GM21367 (cell line): ENCODE data around the gene CELSR2.

Experiments
- ATAC-seq: cut with Tn5 transposase; IDR thresholded peaks from one replicate; pipeline ENCODE4 v1.9.1; 2021; ENCODE audit not compliant: unreplicated experiment

Gene CELSR2

GRCh38 chr1:109251277-109252166, 2.2 kb downstream of the CELSR2 start:
- no peak for ATAC-seq

- ATAC-seq: no peak
These were observed 3.0 kb downstream of the CELSR2 start for GRCh38 chr1:109252167-109252892.

- ATAC-seq: no peak
These were observed 3.8 kb downstream of the CELSR2 start for GRCh38 chr1:109252893-109253802.

- ATAC-seq: no peak
These were observed 4.7 kb downstream of the CELSR2 start for GRCh38 chr1:109253803-109254620.

- no peak for ATAC-seq
These were observed 5.3 kb downstream of the CELSR2 start for GRCh38 chr1:109254621-109255096.

- no peak for ATAC-seq
These were observed 5.8 kb downstream of the CELSR2 start for GRCh38 chr1:109255097-109255651.

GRCh38 chr1:109255678-109256077, 6.3 kb downstream of the CELSR2 start:
- no peak for ATAC-seq

- no peak for ATAC-seq
These were observed 6.7 kb downstream of the CELSR2 start for GRCh38 chr1:109256085-109256484.

- no peak for ATAC-seq
These were observed 7.8 kb downstream of the CELSR2 start for GRCh38 chr1:109256971-109257681.

GRCh38 chr1:109257682-109258421, 8.5 kb downstream of the CELSR2 start:
- ATAC-seq: no peak

GRCh38 chr1:109258481-109259466, 9.4 kb downstream of the CELSR2 start:
- ATAC-seq: no peak

- no peak for ATAC-seq
These were observed 10.6 kb downstream of the CELSR2 start for GRCh38 chr1:109259674-109260557.

- ATAC-seq: no peak
These were observed 11.7 kb downstream of the CELSR2 start for GRCh38 chr1:109261006-109261405.

GRCh38 chr1:109261578-109261977, 12.2 kb downstream of the CELSR2 start:
- no peak for ATAC-seq

GRCh38 chr1:109262231-109263055, 13.1 kb downstream of the CELSR2 start:
- ATAC-seq: no peak

- no peak for ATAC-seq
These were observed 13.9 kb downstream of the CELSR2 start for GRCh38 chr1:109263234-109263596.
